Glomerular visceral epithelial cell (primary cell): Measurements from ENCODE around the gene IQCH.
"Not testable (repeated sequence)": the region's sequence is repeated elsewhere in the genome, so short reads cannot be mapped to it uniquely, and the experiment has no call there.

ENCODE experiments used
- DNase-seq: peaks from one replicate; pipeline ENCODE4 v3.0.0-alpha.2; 2016; ENCODE audit errors: extremely low spot score

The IQCH gene

DNA sequence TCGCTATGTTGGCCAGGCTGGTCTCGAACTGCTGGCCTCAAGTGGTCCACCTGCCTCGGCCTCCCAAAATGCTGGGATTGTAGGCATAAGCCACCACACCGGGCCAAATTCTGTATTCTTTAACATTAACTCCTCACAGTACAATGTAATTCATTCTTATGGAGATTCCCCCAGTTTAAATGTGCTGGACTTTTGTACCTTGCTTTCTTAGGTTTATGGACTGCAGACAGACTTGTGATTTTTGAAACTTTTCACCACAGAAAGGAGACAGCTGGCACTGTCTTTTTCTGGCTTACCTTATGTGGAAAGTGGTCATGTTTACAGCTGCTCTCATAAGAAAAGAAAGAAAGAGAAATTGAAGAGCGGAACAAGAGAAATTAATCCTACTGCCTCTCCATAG is 103.8 kb downstream of the IQCH start:
- no peak for DNase-seq

DNA sequence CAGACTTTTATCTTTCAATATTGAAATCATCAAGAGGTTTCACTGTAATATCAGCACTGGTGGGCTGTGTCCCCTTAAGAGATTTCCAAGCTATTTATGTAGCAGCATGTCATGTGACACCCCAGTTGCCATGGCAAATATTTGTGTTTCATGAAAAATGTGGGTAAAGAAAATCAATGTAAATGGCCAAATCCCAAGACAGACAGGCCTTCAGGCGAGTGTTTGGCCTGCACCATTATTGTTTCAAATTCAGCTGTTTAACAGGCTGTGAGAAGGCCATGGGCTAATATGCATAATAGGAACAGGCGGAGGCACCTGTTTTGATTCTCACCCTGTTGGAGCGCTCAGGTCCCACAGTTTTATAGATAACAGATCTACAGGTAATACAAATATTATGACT is 104.2 kb downstream of the IQCH start:
- DNase-seq = no peak

DNA sequence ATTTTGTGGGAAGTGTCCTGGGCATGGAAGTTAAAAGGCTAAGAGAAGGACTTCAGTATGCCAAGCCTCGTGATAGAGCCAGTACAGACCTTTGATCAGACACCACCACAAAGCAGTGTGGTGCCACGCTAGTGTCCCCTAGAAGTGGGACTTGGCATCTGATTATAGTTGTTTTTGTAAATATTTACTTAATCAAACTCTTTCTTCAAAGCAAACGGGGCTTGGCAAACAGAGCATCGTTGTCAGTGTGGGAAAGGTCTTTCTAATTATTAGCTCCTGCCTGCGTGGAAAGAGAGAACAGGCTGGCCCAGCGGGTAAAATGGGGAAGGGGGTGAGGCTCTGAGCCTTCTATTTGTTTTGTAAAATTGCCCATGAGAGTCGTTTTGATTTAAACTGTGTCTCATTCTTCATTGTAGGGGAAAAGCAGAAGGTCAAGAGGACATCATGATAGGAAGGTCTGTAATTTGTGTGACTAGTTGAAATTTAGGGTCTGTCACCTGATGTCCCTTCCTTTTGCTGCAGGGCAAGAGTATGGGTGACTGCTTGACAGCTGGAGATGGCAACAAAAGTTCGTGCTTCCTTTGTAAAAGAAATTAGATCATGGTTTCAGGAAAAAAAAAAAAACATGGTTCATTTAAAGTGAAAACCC is 105.0 kb downstream of the IQCH start:
- no peak for DNase-seq

- no peak for DNase-seq
Observed at GRCh38 chr15:67361100-67361499, 106.5 kb downstream of the IQCH start.

DNA sequence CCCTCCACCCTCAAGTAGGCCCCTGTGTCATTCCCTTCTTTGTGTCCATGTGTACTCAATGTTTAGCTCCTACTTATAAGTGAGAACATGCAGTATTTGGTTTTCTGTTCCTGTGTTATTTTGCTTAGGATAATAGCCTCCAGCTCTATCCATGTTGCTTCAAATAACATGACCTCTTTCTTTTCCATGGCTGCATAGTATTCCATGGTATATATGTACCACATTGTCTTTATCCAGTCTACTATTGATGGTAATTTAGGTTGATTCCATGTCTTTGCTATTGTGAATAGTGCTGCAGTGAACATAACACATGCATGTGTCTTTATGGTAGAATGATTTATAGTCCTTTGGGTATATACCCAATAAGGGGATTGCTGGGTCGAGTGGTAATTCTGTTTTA is 109.1 kb downstream of the IQCH start:
- not testable (repeated sequence) for DNase-seq

DNA sequence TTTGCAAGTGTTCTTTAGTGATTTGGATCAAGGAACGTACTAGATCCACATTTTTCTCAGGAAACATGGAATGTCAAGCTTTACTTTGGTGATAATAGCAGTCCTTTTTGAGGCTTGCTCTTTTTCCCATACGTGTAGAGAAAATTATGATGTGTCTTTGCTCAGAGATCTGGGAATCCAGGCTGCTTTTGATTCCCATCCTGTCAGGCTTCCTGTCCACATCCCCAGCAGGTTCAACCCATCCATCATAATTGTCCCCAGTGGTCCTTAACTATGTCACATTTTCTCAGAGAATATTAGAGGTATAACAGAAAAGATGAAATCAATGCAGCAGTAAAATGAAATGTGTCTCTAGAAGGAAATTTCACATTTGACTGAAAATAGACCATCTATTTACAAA is 111.4 kb downstream of the IQCH start:
- DNase-seq = no peak

DNA sequence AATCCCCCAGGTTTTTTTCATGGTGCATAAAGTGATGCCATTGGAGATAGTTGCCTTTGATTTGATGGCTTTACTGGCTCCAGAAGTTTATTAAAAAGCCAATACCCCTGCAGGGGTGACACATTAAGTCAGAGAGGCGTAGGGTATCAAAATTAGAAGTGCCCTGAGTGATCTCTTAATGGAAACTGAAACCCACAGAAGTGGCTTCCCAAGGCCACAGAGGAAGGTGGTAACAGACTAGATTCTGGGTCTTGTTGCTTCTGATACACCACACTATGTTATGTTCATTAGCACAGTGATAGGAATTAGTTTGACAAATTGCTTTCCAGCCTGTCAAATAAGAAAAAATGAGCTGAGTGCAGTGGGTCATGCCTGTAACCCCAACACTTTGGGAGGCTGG is 112.3 kb downstream of the IQCH start:
- no peak for DNase-seq

- no peak for DNase-seq
Observed at GRCh38 chr15:67369359-67369998, 114.9 kb downstream of the IQCH start.

- no peak for DNase-seq
Observed at GRCh38 chr15:67370206-67370954, 115.8 kb downstream of the IQCH start.

- no peak for DNase-seq
Observed at GRCh38 chr15:67372543-67372942, 118.0 kb downstream of the IQCH start.

- no peak for DNase-seq
Observed at GRCh38 chr15:67372986-67373675, 118.5 kb downstream of the IQCH start.

DNA sequence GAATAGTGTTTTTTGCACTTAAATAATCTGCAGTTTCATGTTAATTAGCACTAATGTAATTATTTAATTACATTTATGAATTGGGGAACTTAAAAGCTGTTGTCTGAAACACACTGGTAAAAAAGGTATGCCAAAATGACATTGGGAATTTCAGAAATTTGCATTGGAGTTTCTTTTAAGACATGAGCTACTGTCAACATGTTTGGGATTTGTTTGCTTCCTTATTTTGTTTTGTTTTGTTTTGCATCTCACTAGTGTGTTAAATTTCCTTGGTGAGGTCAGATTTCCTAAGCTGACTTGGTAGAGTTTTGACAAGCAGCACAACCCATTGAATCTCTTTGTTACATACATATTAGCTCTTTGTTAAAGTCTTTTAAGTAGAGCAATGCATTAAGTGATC is 119.4 kb downstream of the IQCH start:
- no peak for DNase-seq

DNA sequence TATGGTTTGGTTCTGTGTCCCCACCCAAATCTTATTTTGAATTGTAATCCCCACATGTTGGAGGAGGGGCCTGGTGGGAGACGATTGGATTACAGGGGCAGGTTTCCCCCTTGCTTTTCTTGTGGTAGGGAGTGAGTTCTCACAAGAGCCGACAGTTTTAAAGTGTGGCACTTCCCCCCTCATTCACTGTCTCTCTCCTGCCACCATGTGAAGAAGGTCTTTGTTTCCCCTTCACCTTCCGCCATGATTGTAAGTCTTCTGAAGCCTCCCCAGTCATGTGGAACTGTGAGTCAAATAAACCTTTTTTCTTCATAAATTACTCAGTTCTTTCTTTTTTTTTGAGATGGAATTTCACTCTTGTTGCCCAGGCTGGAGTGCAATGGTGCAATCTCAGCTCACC is 124.9 kb downstream of the IQCH start:
- no peak for DNase-seq

- no peak for DNase-seq
Observed at GRCh38 chr15:67380921-67381320, 126.3 kb downstream of the IQCH start.

- no peak for DNase-seq
Observed at GRCh38 chr15:67381416-67382045, 126.9 kb downstream of the IQCH start.

DNA sequence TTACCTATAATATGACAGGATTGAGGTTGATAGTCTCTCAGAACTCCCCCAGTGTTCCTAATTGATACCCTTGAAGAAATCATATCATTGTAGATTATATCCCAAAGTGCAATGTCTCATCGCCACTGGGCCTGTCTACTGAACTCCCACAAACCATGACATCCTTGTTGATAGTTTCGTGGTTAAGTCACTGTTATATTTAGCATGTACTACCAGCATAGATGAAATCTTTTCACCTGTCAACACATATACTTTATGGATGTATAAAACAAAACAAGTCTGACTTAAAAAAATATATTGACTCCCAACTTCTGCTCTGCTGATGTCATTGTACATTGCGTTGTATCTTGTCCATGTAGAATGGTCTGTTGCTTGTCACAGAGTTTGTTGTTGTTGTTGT is 128.1 kb downstream of the IQCH start:
- no peak for DNase-seq

DNA sequence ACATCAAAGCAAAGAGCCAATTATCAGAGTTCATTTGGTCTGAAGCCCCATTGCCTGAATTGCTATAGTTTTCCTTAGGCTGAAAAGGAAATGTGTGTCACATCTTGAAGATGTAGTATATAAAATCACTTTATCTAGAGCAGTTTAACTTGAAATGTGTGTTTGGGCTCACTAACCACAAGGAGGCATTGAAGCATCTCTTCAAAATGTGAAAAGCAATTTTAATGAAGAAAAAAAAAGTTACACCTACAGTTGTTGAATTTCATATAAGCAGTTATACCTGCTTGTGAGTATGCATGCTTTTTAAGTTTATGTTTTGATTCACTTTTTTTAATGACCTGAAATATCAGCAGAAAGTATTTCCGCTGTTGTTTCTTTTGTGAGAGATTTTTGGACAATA is 129.3 kb downstream of the IQCH start:
- DNase-seq = peak; percentile 2

GRCh38 chr15:67384761-67385160 is 130.2 kb downstream of the IQCH start:
- DNase-seq = no peak

DNA sequence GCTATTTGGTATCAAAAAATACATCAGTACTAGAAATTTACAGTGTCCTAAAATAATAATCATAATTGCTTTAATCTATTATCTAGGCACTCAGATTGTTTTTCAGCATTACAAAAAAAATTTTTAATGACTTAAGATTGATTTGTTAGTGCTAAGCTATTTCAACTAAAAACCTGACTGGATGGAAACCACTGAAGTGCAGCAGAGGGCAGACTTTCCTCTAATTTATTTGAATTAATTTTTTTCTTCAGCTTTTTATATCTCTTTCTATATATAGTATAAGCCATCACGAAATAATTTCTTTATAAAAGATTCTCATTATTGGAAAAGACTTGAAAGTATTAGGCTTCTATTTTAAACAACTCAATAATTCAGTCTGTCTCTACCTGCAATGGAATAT is 131.4 kb downstream of the IQCH start:
- DNase-seq = no peak

DNA sequence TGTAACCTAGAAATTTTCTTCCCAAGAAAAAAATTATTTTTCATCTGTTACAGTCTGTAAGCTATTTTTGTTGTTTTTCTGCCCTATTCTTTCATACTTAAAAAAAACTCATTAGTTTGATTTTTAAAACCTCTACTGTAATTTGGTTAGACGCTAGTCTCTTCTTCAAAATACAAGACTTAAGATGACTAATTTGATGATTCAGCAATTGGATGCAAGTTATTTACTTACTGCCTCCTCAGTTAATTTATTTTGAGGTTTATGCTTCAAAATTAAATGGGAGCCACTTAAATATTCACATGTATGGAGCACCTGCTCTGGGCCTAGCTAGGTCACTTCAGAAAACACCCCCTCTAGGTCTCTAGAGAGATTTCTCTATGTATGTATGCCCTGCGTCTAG is 132.4 kb downstream of the IQCH start:
- DNase-seq = no peak

DNA sequence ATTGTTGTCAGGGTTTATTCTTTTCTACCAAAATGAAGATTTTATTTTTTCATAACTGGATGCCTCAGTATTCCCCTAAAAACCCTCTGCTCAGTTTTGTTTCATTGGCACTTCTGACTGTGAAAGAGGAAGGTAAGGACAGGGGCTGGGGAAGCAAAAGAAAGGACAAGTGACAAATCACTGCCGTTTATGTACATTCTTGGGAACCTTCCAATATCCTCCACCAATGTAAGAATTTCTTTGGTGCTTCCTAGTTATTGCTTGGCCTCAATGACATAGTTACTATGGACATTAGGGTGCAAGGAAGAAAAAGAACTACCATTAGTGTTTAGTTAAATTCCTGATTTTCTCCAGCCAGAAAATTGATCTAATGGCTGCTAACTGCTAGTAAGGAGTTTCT is 135.4 kb downstream of the IQCH start:
- DNase-seq = no peak
